ENCODE data around the gene C1QTNF12. TPM values are rescaled to one million over a fixed set of nuclear protein-coding genes. Genes with fewer than 3 reads are reported as not detected.

The C1QTNF12 gene, protein sequence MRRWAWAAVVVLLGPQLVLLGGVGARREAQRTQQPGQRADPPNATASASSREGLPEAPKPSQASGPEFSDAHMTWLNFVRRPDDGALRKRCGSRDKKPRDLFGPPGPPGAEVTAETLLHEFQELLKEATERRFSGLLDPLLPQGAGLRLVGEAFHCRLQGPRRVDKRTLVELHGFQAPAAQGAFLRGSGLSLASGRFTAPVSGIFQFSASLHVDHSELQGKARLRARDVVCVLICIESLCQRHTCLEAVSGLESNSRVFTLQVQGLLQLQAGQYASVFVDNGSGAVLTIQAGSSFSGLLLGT
- not detected for total RNA-seq

DNA sequence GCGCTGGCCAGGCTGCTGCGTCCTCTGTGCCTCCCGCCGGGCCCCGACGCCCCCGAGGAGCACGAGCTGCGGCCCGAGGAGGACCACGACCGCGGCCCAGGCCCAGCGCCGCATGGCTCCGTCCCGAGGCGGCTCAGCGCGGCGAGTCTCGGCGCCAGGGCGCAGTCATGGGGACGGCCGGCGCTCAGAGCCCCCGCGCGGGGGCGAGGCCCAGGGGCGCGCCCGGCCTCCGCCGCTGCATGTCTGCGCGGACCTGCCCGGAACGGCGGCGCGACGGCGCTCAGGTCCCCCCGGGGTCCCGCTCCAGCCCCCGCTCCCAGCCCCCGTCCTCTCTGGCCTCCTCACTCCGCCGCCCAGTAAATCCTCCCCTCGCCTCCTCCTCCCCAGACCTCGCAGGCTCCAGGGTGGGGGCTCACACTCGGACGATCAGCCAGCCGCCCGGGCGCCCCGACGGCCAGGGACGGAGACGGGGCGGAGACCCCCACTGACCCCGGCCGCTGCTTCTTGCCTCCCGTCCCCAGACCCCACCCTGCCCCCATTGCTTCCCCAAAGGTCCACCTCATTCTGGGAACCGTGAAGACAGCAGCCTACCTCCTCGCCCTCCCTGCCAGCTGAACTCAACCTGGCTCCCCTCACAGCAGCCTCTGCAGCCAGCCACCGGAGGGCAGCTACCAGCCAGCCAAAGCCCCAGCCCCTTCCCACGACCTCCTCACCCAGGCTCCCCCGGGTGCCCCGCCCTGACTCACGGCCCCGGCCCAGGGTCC lies at the start of gene C1QTNF12:
TSS of gene C1QTNF12 (minus strand) at position 146 of the 764 bp plus-strand sequence. CDS start at position 114, 32 bp downstream.
- TF ChIP-seq, protein P1, sequence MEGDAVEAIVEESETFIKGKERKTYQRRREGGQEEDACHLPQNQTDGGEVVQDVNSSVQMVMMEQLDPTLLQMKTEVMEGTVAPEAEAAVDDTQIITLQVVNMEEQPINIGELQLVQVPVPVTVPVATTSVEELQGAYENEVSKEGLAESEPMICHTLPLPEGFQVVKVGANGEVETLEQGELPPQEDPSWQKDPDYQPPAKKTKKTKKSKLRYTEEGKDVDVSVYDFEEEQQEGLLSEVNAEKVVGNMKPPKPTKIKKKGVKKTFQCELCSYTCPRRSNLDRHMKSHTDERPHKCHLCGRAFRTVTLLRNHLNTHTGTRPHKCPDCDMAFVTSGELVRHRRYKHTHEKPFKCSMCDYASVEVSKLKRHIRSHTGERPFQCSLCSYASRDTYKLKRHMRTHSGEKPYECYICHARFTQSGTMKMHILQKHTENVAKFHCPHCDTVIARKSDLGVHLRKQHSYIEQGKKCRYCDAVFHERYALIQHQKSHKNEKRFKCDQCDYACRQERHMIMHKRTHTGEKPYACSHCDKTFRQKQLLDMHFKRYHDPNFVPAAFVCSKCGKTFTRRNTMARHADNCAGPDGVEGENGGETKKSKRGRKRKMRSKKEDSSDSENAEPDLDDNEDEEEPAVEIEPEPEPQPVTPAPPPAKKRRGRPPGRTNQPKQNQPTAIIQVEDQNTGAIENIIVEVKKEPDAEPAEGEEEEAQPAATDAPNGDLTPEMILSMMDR (IDR thresholded peaks at IDR 0.05): no peak
- no peaks in the 10 kb centered on the region for H3K9me3 ChIP-seq
- H3K27me3 ChIP-seq: peaks cover 4 to 8% of the 10 kb centered on the region in 2 donors
- H3K27ac ChIP-seq: no peak within 1 kb of the TSS
- peak within 1 kb of the TSS in 1 of 2 donors; percentile 4 for H3K4me3 ChIP-seq
- no peaks in the 10 kb centered on the region for H3K36me3 ChIP-seq
- H3K4me1 ChIP-seq: peaks cover 0 to 14% of the 10 kb centered on the region in 2 donors
- DNase-seq (ENCODE audit: low spot score): no peak

DNA sequence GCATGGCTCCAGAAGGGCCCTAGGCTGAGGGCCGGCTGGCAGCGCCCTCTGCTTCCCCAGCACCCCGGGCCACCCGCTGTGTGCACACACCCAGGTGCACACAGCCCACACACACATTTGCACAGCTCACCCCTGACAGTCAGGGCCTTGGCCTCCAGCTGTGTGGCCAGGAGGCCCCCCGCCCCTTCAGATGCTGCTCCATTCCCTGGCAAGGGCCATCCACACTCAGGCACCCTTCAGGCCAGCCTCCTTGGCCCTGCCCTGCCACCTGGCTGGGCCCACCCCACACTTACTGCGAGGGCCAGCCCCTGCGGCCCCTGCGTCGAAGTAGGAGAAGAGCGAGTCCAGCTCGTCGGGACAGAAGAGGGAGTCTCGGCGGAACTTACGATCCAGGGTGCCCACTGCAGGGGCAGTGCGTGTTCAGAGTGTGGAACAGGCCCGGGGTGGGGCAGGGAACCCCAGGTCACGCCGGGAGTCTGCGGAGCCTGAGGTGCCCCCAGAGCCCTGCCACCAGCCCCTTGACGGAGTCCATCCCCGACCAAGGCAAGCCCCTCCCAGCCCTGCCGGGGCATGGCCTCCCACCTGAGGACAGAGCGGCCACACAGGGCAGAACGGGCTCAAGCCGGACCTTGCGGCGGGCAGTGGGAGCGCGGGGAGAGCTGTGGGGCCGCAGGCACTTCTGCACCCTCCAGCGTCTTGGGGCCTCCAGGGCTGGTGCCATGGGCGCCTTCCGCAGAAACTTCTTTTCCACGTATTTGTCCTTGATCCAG lies 48.8 kb upstream of the C1QTNF12 start:
- Histone ChIP-seq H3K27ac (no peak overlapping the region), H3K4me3 (no peak overlapping the region), H3K9me3 (no peaks in the 10 kb centered on the region), H3K27me3 (no peaks in the 10 kb centered on the region), H3K36me3 (peaks cover 6% of the 10 kb centered on the region), H3K4me1 (peaks cover 0 to 14% of the 10 kb centered on the region in 2 donors)
- TF ChIP-seq, protein P1 (IDR thresholded peaks at IDR 0.05): no peak
- no peak for DNase-seq (ENCODE audit: low spot score)

GRCh38 chr1:1294250-1294890 lies 47.8 kb upstream of the C1QTNF12 start:
- Histone ChIP-seq H3K4me1 (peaks cover 0 to 15% of the 10 kb centered on the region in 2 donors), H3K27ac (no peak overlapping the region), H3K36me3 (peaks cover 6% of the 10 kb centered on the region), H3K4me3 (no peak overlapping the region), H3K27me3 (no peaks in the 10 kb centered on the region), H3K9me3 (no peaks in the 10 kb centered on the region)
- no peak for DNase-seq (ENCODE audit: low spot score)
- TF ChIP-seq, protein P1 (IDR thresholded peaks at IDR 0.05): no peak

GRCh38 chr1:1293263-1294249 lies 47.0 kb upstream of the C1QTNF12 start:
- H3K36me3 ChIP-seq: peaks cover 6% of the 10 kb centered on the region
- TF ChIP-seq, protein P1 (IDR thresholded peaks at IDR 0.05): no peak
- no peak overlapping the region for H3K27ac ChIP-seq
- no peaks in the 10 kb centered on the region for H3K9me3 ChIP-seq
- no peak for DNase-seq (ENCODE audit: low spot score)
- no peak overlapping the region for H3K4me3 ChIP-seq
- no peaks in the 10 kb centered on the region for H3K27me3 ChIP-seq
- H3K4me1 ChIP-seq: peaks cover 0 to 15% of the 10 kb centered on the region in 2 donors
